ENCODE data around the gene SPPL2C.

Gene SPPL2C

DNA sequence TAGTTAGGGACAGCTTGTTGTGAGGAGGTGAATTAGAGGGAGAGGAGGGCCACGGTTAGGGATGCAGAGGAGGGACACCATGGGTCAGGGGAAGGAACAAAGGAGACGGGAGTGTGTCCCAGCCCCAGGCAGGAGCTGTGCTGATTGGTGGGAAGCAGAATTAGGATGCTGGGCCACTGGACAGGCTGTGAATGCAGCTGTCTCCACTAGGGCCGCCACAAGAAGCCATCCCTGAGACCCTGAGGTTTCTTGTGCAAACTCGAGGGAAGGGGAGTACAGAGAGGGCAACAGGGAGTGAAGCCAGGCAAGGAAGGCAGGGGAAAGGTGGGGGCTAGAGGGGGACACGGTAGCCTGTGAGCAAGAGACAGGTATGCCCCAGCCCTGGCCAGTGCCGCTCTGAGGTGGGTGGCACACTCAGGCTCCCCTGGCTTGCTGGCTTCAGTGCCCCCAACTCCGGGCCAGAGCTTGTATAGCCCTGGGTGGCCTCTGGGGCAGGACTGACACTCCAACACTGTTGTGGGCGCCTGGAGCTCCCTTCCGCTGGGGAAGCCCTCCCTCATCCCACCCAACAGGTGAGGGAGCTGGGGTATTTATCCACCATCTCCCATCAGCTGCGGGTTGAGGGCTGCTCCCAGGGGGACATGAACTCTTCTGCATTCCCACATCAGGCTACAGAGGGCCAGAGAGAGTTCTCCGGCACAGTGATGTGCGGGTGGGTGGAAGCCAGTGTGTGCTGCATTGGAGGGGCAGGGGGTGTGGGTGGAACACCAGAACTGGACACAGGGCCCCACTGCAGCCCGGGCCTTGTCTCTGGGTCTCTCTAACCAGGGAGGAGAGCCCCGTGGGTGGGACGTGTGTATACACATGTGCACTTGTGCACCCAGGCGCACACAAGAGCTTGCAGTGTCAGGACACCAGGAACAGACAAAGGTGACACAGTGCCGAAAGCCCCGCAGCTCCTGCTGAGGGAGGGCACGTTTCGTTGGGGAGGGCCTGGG lies 8.3 kb upstream of the SPPL2C start:
- Mint-ChIP-seq H3K27ac (no peak overlapping the region), H3K27me3 (peaks cover 4% of the 10 kb centered on the region), H3K4me3 (no peak overlapping the region), H3K36me3 (ENCODE audit: low read depth) (no peaks in the 10 kb centered on the region), H3K9me3 (no peaks in the 10 kb centered on the region), H3K4me1 (ENCODE audit: low read depth) (no peaks in the 10 kb centered on the region)
- intact Hi-C loops (cut with micrococcal nuclease) = no loop called here

DNA sequence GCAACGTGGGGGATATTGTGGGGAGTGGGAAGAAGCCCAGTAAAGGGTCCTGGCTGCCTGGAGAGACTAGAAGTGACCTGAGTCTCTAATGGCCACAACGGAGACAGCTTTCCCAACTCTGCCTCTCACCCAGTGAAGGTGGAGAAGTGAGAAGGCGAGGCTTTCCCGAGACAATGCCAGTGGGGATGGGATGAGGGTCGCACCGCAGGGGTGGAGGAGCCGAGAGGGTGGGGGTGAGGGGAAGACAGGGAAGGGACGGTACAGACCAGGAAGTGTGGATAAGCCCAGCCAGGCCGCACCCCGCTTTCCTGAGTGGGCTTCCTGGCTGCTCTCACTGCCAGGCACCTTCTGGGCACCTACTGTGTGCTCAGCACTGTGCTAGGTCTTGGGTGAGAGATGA lies 7.5 kb upstream of the SPPL2C start:
- H3K27me3 Mint-ChIP-seq = peaks cover 2% of the 10 kb centered on the region
- H3K9me3 Mint-ChIP-seq = no peaks in the 10 kb centered on the region
- no peaks in the 10 kb centered on the region for H3K4me1 Mint-ChIP-seq (ENCODE audit: low read depth)
- intact Hi-C loops (cut with micrococcal nuclease) = no loop called here
- H3K27ac Mint-ChIP-seq = no peak overlapping the region
- H3K4me3 Mint-ChIP-seq = no peak overlapping the region
- H3K36me3 Mint-ChIP-seq (ENCODE audit: low read depth) = no peaks in the 10 kb centered on the region

DNA sequence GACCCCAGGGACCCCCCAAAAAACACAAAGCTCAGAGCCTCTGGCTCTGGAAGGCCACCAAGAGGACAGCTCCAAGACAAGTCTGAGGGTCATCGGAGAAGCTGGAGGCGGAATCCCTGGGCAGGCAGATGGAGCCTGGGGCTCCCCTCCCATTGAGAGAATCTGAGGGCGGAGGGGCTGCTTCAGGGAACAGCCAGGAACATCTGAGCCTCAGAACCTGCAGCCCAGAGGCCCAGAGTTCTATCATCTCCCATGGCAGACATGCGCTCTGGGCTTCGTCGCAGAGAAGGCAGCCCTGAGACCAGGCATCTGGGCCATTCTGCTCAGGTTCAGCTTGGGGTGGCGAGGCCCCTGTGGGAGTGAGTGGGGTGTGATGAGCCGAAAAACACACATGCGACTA lies 7.1 kb upstream of the SPPL2C start:
- Mint-ChIP-seq H3K36me3 (ENCODE audit: low read depth) (no peaks in the 10 kb centered on the region), H3K27me3 (peaks cover 2% of the 10 kb centered on the region), H3K4me1 (ENCODE audit: low read depth) (no peaks in the 10 kb centered on the region), H3K4me3 (no peak overlapping the region), H3K27ac (no peak overlapping the region), H3K9me3 (no peaks in the 10 kb centered on the region)
- intact Hi-C loops (cut with micrococcal nuclease) = no loop called here

DNA sequence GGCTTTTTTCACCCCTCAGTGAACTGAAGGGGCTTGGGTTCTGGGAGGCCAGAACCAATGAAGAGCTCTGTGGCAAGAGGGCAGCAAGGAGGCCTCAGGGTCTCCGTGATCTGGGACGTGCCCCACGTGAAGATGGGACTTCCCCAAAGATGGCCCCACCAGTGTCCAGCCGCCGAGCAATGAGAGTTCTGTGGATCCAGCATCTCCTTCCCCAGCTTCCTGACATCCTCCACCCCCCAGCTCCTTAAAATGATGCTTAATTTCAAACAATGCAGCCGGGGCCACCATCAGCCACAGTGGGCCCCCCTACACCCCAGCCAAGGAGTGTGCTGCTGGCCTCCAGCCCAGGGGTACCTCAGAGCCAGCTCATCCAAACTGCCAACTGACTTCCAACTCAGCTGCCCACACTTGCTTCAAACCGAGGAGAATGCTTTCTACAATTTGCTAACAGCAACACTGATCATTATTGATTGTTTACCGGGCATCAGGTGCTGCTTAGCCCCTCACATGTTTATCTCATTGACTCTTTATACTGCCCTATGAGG lies 5.9 kb upstream of the SPPL2C start:
- Mint-ChIP-seq H3K4me1 (ENCODE audit: low read depth) (no peaks in the 10 kb centered on the region), H3K27ac (no peak overlapping the region), H3K4me3 (no peak overlapping the region), H3K36me3 (ENCODE audit: low read depth) (no peaks in the 10 kb centered on the region), H3K27me3 (peaks cover under 1% of the 10 kb centered on the region), H3K9me3 (no peaks in the 10 kb centered on the region)
- intact Hi-C loops (cut with micrococcal nuclease) = no loop called here

DNA sequence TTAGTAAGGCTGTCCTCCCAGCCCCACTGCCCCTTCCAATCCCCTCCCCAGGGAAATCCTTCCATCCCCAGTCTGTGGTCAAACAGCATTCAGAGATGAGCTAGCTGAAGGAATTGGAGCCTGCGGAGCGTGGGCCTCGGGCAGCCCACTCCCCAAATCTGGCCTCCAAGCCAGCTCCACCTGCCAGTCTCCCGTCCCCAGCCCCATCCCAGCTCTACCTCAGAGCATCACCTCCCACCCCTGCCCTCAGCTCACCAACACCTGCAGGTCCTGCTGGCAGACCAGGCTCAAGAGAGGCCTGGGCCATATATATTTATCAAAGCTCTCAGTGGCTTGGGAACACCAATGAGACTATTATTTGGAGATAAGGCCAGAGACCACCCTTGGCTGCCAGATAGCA lies 5.2 kb upstream of the SPPL2C start:
- Mint-ChIP-seq H3K36me3 (ENCODE audit: low read depth) (no peaks in the 10 kb centered on the region), H3K27me3 (no peaks in the 10 kb centered on the region), H3K4me1 (ENCODE audit: low read depth) (no peaks in the 10 kb centered on the region), H3K4me3 (no peak overlapping the region), H3K9me3 (no peaks in the 10 kb centered on the region), H3K27ac (no peak overlapping the region)
- intact Hi-C loops (cut with micrococcal nuclease) = no loop called here

DNA sequence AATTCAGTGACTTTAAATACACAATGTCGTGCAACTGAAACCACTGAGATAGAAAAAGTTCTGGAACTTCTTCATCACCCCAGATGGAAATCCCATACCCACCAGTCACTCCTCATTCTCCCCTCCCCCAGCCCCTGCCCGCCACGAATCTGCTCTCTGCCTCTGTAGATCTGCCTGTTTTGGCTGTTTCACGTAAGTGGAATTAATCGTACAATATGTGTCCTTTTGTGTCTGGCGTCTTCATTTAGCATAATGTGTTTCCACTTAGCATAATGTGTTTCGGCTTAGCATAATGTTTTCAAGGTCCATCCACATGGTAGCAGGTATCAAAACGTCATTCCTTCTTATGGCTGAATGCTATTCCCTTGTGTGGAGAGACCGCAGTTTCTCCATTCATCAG lies 3.5 kb upstream of the SPPL2C start:
- H3K27ac Mint-ChIP-seq = no peak overlapping the region
- no peak overlapping the region for H3K4me3 Mint-ChIP-seq
- no peaks in the 10 kb centered on the region for H3K9me3 Mint-ChIP-seq
- no peaks in the 10 kb centered on the region for H3K36me3 Mint-ChIP-seq (ENCODE audit: low read depth)
- intact Hi-C loops (cut with micrococcal nuclease) = no loop called here
- H3K27me3 Mint-ChIP-seq = no peaks in the 10 kb centered on the region
- H3K4me1 Mint-ChIP-seq (ENCODE audit: low read depth) = no peaks in the 10 kb centered on the region

DNA sequence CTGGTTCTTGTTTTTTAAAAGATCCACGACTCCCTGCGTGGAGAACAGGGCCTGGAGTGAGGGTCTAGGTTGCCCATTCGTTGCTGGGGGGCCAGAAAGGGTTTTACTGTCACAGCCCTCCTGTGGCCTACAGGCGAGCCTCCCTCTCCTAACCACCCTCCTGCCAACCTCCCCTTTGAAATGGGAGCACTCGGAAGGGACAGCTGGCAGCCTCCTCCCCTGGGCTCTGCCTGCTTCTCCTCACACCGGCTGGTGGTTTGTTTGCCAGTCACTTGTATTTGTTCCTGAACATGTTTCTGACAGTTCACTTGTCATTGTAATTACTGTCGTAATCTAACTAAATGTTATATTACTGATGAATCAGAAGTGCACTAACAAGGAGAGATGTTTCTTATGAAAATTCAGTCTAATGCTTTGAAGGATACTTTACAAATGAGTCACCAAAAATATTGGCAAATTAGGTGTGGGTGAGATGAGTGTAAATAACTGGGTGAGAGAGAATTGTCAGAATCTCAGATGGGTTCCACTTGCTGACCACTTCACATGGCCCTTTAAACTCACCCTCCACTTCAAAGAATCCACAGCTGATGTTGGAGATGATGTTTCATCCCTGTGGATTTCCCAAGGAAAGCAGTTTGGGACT lies 2.7 kb upstream of the SPPL2C start:
- H3K36me3 Mint-ChIP-seq (ENCODE audit: low read depth) = no peaks in the 10 kb centered on the region
- no peaks in the 10 kb centered on the region for H3K4me1 Mint-ChIP-seq (ENCODE audit: low read depth)
- no peak overlapping the region for H3K27ac Mint-ChIP-seq
- H3K9me3 Mint-ChIP-seq = no peaks in the 10 kb centered on the region
- H3K4me3 Mint-ChIP-seq = no peak overlapping the region
- no peaks in the 10 kb centered on the region for H3K27me3 Mint-ChIP-seq
- intact Hi-C loops (cut with micrococcal nuclease) = no loop called here

DNA sequence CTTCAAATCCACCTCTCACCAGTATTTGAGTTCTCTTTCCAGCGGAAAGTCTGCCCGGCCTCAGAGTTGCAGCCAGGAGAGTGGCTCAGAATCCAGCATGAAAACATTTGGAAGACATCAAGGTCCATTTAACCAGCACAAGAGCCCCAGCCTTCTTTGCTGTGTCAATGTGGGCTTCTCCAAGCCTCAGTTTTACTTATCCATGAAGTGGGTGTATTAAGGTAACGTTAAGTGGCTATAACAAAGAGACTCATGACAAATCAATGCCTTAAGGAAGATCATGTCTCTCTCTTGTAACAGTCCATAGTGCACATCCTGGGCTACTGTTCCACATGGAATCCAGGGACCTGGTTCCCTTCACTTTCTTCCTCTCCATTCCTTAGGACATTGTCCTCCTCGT lies 959 bp upstream of the SPPL2C start:
- no peak overlapping the region for H3K4me3 Mint-ChIP-seq
- no peaks in the 10 kb centered on the region for H3K36me3 Mint-ChIP-seq (ENCODE audit: low read depth)
- no peaks in the 10 kb centered on the region for H3K9me3 Mint-ChIP-seq
- intact Hi-C loops (cut with micrococcal nuclease) = no loop called here
- no peaks in the 10 kb centered on the region for H3K27me3 Mint-ChIP-seq
- H3K4me1 Mint-ChIP-seq (ENCODE audit: low read depth) = no peaks in the 10 kb centered on the region
- H3K27ac Mint-ChIP-seq = no peak overlapping the region

DNA sequence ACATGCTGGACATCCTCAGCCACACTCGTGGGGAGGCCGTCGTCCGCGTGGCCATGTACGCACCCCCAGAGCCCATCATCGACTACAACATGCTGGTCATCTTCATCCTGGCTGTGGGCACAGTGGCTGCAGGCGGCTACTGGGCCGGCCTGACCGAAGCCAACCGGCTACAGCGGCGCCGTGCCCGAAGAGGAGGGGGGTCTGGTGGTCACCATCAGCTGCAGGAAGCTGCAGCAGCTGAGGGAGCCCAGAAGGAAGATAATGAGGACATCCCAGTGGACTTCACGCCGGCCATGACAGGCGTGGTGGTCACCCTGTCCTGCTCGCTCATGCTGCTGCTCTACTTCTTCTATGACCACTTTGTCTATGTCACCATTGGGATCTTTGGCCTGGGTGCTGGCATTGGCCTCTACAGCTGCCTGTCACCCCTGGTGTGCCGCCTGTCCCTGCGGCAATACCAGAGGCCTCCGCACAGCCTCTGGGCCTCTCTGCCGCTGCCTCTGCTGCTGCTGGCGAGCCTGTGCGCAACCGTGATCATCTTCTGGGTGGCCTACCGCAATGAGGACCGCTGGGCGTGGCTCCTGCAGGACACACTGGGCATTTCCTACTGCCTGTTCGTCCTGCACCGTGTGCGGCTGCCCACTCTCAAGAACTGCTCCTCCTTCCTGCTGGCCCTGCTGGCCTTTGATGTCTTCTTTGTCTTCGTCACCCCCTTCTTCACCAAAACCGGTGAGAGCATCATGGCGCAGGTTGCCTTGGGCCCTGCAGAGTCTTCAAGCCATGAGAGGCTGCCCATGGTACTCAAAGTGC lies 900 bp downstream of the SPPL2C start:
- Mint-ChIP-seq H3K27ac (no peak overlapping the region), H3K4me3 (no peak overlapping the region), H3K4me1 (ENCODE audit: low read depth) (no peaks in the 10 kb centered on the region), H3K36me3 (ENCODE audit: low read depth) (no peaks in the 10 kb centered on the region), H3K9me3 (no peaks in the 10 kb centered on the region), H3K27me3 (no peaks in the 10 kb centered on the region)
- intact Hi-C loops (cut with micrococcal nuclease) = no loop called here

DNA sequence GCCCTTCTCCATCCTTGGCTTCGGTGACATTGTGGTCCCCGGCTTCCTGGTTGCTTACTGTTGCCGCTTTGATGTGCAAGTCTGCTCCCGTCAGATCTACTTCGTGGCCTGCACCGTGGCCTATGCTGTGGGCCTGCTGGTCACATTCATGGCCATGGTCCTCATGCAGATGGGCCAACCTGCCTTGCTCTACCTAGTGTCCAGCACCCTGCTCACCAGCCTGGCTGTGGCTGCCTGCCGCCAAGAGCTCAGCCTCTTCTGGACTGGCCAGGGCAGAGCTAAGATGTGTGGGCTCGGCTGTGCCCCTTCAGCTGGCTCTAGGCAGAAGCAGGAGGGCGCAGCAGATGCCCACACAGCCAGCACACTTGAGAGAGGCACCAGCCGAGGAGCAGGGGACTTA lies 1.5 kb downstream of the SPPL2C start:
- Mint-ChIP-seq H3K4me1 (ENCODE audit: low read depth) (no peaks in the 10 kb centered on the region), H3K27me3 (peaks cover 5% of the 10 kb centered on the region), H3K36me3 (ENCODE audit: low read depth) (no peaks in the 10 kb centered on the region), H3K27ac (no peak overlapping the region), H3K9me3 (no peaks in the 10 kb centered on the region), H3K4me3 (no peak overlapping the region)
- intact Hi-C loops (cut with micrococcal nuclease) = no loop called here

DNA sequence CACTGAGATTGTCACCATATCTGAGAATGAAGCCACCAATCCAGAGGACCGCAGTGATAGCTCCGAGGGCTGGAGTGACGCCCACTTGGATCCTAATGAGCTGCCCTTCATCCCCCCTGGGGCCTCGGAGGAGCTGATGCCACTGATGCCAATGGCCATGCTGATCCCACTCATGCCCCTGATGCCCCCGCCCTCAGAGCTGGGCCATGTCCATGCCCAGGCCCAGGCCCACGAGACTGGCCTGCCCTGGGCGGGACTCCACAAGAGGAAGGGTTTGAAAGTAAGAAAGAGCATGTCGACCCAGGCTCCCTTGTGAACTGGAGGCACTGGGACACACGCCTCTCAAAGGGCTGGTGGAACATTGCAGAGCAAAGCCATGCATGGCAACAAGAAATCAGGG lies 2.0 kb downstream of the SPPL2C start:
- H3K27me3 Mint-ChIP-seq = peaks cover 10% of the 10 kb centered on the region
- no peaks in the 10 kb centered on the region for H3K4me1 Mint-ChIP-seq (ENCODE audit: low read depth)
- intact Hi-C loops (cut with micrococcal nuclease) = no loop called here

DNA sequence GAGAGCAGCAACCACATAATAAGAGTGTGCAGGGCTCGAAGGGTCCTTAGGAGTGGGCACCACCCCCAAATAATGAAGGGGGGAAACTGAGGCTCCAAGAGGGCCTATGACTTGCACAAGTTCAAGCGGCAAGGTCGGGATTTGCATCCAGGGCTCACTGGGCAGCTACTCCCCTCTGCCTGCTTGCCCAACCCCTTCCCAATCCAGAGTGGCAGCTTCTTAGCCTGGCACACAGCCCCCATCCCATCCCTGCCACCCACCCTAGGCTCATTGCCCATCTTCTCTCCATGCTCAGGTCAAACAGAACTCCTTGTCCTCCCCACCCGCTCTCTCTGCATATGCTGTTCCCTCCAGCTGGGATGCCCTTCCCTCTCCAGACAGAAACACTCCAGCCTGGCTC lies 2.4 kb downstream of the SPPL2C start:
- H3K4me3 Mint-ChIP-seq = no peak overlapping the region
- intact Hi-C loops (cut with micrococcal nuclease) = no loop called here
- no peaks in the 10 kb centered on the region for H3K9me3 Mint-ChIP-seq
- peaks cover 12% of the 10 kb centered on the region for H3K27me3 Mint-ChIP-seq
- H3K36me3 Mint-ChIP-seq (ENCODE audit: low read depth) = no peaks in the 10 kb centered on the region
- H3K4me1 Mint-ChIP-seq (ENCODE audit: low read depth) = no peaks in the 10 kb centered on the region
- no peak overlapping the region for H3K27ac Mint-ChIP-seq

More for the DNA sequence above, 2.0 kb downstream of the SPPL2C start:
- H3K36me3 Mint-ChIP-seq (ENCODE audit: low read depth) = no peaks in the 10 kb centered on the region
- no peak overlapping the region for H3K4me3 Mint-ChIP-seq
- H3K27ac Mint-ChIP-seq = no peak overlapping the region
- no peaks in the 10 kb centered on the region for H3K9me3 Mint-ChIP-seq

DNA sequence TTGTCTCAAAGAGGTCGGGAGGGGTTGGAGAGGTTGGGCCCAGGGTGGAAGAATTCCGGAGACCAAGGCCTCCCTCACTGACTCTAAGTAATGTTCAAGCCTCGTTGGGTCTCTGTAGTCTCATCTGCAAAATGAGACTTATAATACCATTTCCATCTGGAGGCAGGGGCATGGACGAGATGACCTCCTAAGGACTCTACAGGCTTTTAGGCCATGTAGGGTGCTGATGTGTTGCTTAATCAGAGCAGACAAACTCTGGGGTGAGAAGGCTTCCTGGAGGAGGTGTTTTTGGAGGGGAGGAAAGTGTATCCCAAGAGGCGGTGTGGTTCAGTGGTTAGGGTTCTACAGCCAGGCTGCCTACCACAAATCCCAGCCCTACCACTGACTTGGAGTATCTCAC lies 3.1 kb downstream of the SPPL2C start:
- no peaks in the 10 kb centered on the region for H3K4me1 Mint-ChIP-seq (ENCODE audit: low read depth)
- no peaks in the 10 kb centered on the region for H3K9me3 Mint-ChIP-seq
- H3K36me3 Mint-ChIP-seq (ENCODE audit: low read depth) = no peaks in the 10 kb centered on the region
- H3K27ac Mint-ChIP-seq = no peak overlapping the region
- no peak overlapping the region for H3K4me3 Mint-ChIP-seq
- peaks cover 15% of the 10 kb centered on the region for H3K27me3 Mint-ChIP-seq
- intact Hi-C loops (cut with micrococcal nuclease) = no loop called here

DNA sequence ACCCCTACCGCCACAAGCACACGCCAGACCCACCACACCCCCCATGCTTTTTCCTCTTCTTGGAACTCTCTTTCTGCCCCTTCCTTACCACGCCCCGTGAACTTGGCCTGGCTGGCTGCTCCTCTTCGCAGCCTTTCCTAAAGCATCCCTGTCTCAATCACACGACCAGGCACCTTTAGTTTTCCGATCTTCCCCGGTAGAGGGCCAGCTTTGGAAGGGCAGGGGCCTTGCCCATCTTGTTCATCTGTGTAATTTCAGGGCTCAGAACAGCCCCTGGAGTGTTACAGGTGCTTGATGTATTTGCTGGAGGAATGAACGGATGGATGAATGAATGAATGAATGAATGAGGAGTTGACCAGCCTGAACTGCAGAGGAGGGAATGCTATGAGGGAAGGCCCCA lies 3.7 kb downstream of the SPPL2C start:
- peaks cover 18% of the 10 kb centered on the region for H3K27me3 Mint-ChIP-seq
- H3K4me3 Mint-ChIP-seq = no peak overlapping the region
- H3K4me1 Mint-ChIP-seq (ENCODE audit: low read depth) = no peaks in the 10 kb centered on the region
- H3K36me3 Mint-ChIP-seq (ENCODE audit: low read depth) = no peaks in the 10 kb centered on the region
- no peak overlapping the region for H3K27ac Mint-ChIP-seq
- intact Hi-C loops (cut with micrococcal nuclease) = no loop called here
- no peaks in the 10 kb centered on the region for H3K9me3 Mint-ChIP-seq
